K562 (cell line): ENCODE results near the gene TXN2. TPM values are rescaled to one million over a fixed set of nuclear protein-coding genes. Genes with fewer than 3 reads are reported as not detected.

Experiments used
- AFF4 ChIP-seq: sonication (generic); formaldehyde crosslinking; IDR thresholded peaks from 2 replicates; pipeline ENCODE4 v1.8.0; 2023; ENCODE audit warnings: mild to moderate bottlenecking, missing genetic modification reagents
- BACH1 ChIP-seq: fragments of 200-800 bp; sonication (Bioruptor generic); IDR thresholded peaks from 2 replicates; pipeline ENCODE4 v1.6.1; 2016; ENCODE audit warnings: missing genetic modification characterization, missing compliant biosample characterization
- CC2D1A ChIP-seq: fragments of 450-650 bp; IDR thresholded peaks from 2 replicates; pipeline ENCODE4 v1.6.1; 2017; ENCODE audit warnings: mild to moderate bottlenecking
- DIDO1 ChIP-seq: fragments of 450-650 bp; IDR thresholded peaks from 2 replicates; pipeline ENCODE4 v1.6.1; 2016; ENCODE audit warnings: low read depth, missing biosample characterization, missing genetic modification characterization
- ERF ChIP-seq: fragments of 450-650 bp; formaldehyde crosslinking; IDR thresholded peaks from 2 replicates; pipeline ENCODE4 v1.4.0; 2020; ENCODE audit warnings: mild to moderate bottlenecking, mixed read lengths
- FOXA3 ChIP-seq, 2 experiments: fragments of 450-650 bp in 1 of 2; sonication (generic) in 1 of 2; formaldehyde crosslinking; IDR thresholded peaks in 1 of 2; conservative IDR thresholded peaks in 1 of 2; 2 replicates each; pipeline versions ENCODE4 v1.4.0 to v1.8.0; 2020 to 2022; ENCODE audit warnings: mild to moderate bottlenecking in 2 of 2, missing genetic modification reagents in 1 of 2
- GATA2 ChIP-seq: sonication (generic); formaldehyde crosslinking; IDR thresholded peaks from 2 replicates; pipeline ENCODE4 v1.4.0; 2020; ENCODE audit warnings: mild to moderate bottlenecking, missing genetic modification reagents
- MCM5 ChIP-seq: fragments of 450-650 bp; IDR thresholded peaks from 2 replicates; pipeline ENCODE4 v1.6.1; 2016; ENCODE audit warnings: low read depth
- NR2F6 ChIP-seq: fragments of 450-650 bp; formaldehyde crosslinking; IDR thresholded peaks from 2 replicates; pipeline ENCODE4 v1.4.0; 2020; ENCODE audit warnings: mild to moderate bottlenecking
- PRPF4 ChIP-seq: fragments of 200-400 bp; formaldehyde crosslinking; IDR thresholded peaks from one replicate; pipeline ENCODE4 v1.6.1; 2017; ENCODE audit warnings: low read length, low read depth, mild to moderate bottlenecking; ENCODE audit not compliant: insufficient read depth, poor library complexity, severe bottlenecking
- RREB1 ChIP-seq: fragments of 250-450 bp; sonication (Bioruptor Pico); IDR thresholded peaks from 2 replicates; pipeline ENCODE4 v1.4.0; 2020
- SP1 ChIP-seq: sonication (generic); formaldehyde crosslinking; IDR thresholded peaks from 2 replicates; pipeline ENCODE4 v1.8.1; 2022; ENCODE audit warnings: mild to moderate bottlenecking, missing genetic modification reagents
- STAG1 ChIP-seq: sonication (generic); formaldehyde crosslinking; IDR thresholded peaks from 2 replicates; pipeline ENCODE4 v1.5.0; 2020; ENCODE audit warnings: missing genetic modification reagents, borderline replicate concordance
- ZNF778 ChIP-seq: fragments of 450-650 bp; formaldehyde crosslinking; IDR thresholded peaks from 2 replicates; pipeline ENCODE4 v1.4.0; 2020; ENCODE audit warnings: mild to moderate bottlenecking, moderate library complexity
- polyA plus RNA-seq, 8 experiments: library from polyadenylated mRNA; depleted of rRNA in 4 of 8; stranded (reverse) in 5 of 8; unstranded in 3 of 8; fragments of >200 nt; fragmentation: Nextera tagmentation in 2 of 8; fragmentation: Illumina TruSeq in 1 of 8; extraction: Ambion mirVana in 2 of 8; extraction: Trizol in 1 of 8; gene quantifications; 2 replicates each; pipeline versions ENCODE4 v1.2.1 to v1.2.3, GENCODE V29; 2011 to 2014; ENCODE audit warnings: inconsistent platforms in 1 of 8, missing spikeins in 1 of 8
- total RNA-seq, 7 experiments: library from RNA; depleted of rRNA in 6 of 7; stranded (reverse); fragments of >200 nt in 6 of 7; fragmentation: Illumina TruSeq in 2 of 7; extraction: Trizol in 2 of 7; gene quantifications; 2 replicates each; pipeline versions ENCODE4 v1.2.1 to v1.2.3, GENCODE V29; 2011 to 2021; ENCODE audit warnings: low replicate concordance in 1 of 7

The TXN2 gene
- total and polyA plus RNA-seq, 9 of the 15 experiments (the other 6 are each of a cell fraction or from before 2014, with no cell fraction given): 48.5 to 399 (median 118) TPM

- TF ChIP-seq DIDO1 (tag) (no peak), RREB1 (no peak), GATA2 (peak; percentile 68; the same call in 1 of the 2 replicates), MCM5 (no peak), ERF (CRISPR knock-in tag) (no peak), CC2D1A (peak; percentile 41; the same call in 1 of the 2 replicates), PRPF4 (no peak), ZNF778 (no peak), BACH1 (tag) (no peak), NR2F6 (CRISPR knock-in tag) (no peak), AFF4 (CRISPR knock-in tag) (0 out of 2 replicates have a peak, but pooled peaks have one; percentile 58), FOXA3 (CRISPR knock-in tag; conservative IDR thresholded peaks at IDR 0.05 in 1 of 2, IDR thresholded peaks at IDR 0.05 in 1 of 2) (no peak), SP1 (CRISPR knock-in tag) (no peak), STAG1 (no peak)
Observed at GRCh38 chr22:36478966-36479365, 2.5 kb downstream of the TXN2 start (continued).
